Uterus (tissue), 2 donors: ENCODE data around the gene CPA1.

ENCODE experiments used
- CTCF ChIP-seq, 4 experiments: fragments of 200-600 bp in 2 of 4; fragments of 450-650 bp in 2 of 4; sonication (generic) in 2 of 4; IDR thresholded peaks; one replicate each; pipeline ENCODE4 v1.5.1; 2016 to 2019; ENCODE audit warnings: antibody characterized with exemption in 4 of 4, mild to moderate bottlenecking in 2 of 4, moderate library complexity in 1 of 4
- POLR2A ChIP-seq, 2 donors: fragments of 450-650 bp; IDR thresholded peaks; one replicate each; pipeline ENCODE4 v1.6.1; 2016; ENCODE audit warnings: antibody characterized with exemption in 2 of 2, mild to moderate bottlenecking in 1 of 2, moderate library complexity in 1 of 2

- TF ChIP-seq CTCF (IDR thresholded peaks at IDR 0.05) = no peak
- no peak for TF ChIP-seq POLR2A (IDR thresholded peaks at IDR 0.05)
Observed at GRCh38 chr7:130351791-130352090, 28.6 kb upstream of the CPA1 start.
